Stimulated activated CD8-positive, alpha-beta memory T cell treated with anti-CD3 and anti-CD28 coated beads, Interleukin-15, amount 100 ng/mL, for 24 hours (primary cell): Measurements from ENCODE around the gene VSTM1.
"Not testable (repeated sequence)": the region's sequence is repeated elsewhere in the genome, so short reads cannot be mapped to it uniquely, and the experiment has no call there.

Source experiments
- DNase-seq: peaks from one replicate; pipeline ENCODE4 v3.0.0-alpha.2; 2020; ENCODE audit warnings: low read depth

VSTM1 gene, protein sequence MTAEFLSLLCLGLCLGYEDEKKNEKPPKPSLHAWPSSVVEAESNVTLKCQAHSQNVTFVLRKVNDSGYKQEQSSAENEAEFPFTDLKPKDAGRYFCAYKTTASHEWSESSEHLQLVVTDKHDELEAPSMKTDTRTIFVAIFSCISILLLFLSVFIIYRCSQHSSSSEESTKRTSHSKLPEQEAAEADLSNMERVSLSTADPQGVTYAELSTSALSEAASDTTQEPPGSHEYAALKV

DNA sequence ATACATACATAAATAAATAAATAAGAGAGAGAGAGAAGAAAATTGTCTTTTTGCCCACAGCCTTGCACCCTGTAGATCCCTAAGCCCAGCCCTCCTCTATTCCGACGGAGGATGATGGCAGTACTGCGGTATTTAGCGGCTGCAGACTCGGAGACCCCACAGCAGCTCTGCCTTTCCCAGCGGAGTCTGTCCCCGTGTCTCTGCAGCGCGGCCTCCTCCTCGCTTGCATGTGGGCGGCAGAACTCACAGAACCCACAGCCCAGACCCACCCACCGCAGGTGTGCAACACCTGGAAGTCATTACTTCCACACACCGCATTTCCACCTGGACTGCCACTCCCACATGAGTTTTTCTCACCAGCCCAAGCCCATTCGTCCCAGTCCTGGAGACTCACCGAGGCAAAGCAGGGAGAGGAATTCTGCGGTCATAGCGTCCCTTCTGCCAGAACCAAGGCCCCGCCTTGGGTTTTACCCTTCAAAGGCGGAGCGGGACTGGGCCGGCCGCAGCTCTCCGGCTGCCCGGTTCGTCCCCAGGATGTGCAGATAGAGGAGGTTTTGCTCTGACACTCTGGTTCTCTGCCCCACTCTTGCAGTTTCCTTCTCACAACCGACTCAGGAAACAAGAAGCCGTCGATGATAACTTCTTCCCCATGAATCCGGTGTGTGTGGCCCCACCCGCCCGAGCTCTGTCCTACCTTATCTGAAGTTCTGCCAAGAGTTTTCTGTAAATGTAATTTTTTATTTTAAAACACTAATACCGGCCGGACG is at the start of gene VSTM1:
VSTM1 (minus strand) TSS at position 548 of the 767 bp plus-strand sequence; CDS start at position 428, 120 bp downstream.
- DNase-seq = no peak

DNA sequence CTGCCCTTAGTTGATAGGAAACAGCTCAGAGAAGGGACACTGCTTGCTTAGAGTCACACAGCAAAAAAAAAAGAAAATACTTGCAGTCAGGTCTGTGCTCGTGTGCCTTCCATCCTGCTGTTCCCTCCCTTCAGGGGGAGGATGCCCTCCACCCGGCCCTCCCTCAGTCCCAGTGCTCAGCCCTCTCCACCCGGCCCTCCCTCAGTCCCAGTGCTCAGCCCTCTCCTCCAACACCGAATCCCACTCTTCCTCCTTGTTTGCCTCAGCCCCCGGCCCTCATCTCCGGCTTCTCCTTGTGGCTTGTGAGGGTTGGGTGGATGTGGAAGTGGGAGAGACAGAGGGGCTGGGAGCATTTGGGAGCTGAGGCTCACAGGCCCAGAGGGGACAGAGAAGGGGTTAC is 46.0 kb upstream of the VSTM1 start:
- no peak for DNase-seq

DNA sequence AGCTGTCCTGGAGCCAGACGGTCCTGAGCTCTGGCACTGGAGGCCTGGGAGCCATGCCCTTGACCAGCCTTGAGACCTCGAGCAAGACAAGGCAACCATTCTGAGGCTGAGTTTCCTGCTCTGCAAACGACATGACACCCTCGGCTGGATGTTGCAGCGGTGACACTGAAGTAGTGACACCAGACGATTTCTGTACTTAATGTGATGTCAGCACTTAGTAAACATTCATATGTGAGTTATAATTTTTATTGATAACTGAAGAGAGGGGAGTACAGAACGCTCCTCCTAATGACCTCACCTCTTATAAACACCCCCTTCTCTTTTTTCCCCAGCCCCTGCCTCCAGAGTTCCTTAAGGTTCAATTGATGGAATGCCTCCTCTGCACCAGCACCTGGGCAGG is 44.8 kb upstream of the VSTM1 start:
- no peak for DNase-seq

DNA sequence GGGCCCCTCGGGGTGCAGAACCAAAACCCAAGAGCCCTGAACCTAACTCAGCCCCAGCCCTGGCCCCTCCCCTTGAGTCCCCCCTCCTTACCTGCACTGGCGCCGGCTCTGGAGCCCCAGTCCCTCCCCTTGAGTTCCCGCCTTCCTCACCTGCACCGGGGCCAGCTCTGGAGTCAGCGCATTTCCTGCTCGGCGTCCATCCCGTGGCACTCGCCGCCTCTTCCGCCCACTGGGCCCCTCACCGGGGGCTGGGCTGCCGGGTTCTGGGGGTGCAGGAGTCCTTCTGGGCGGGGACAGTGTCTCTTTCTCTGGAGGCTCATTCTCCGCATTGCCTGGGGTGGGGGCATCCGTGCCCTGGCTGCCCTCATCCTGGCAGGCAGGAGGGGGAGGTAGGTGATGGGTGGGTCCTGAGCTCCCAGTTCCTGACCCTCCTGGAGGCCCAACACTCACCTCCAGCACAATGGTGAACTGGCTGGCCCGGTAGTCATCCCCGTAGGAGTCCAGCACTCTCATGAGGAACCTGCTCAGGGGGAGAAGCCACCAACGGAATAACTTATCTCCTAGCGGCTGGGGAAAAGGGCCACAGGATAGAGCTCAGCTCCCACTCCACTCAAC is 44.3 kb upstream of the VSTM1 start:
- DNase-seq = no peak

DNA sequence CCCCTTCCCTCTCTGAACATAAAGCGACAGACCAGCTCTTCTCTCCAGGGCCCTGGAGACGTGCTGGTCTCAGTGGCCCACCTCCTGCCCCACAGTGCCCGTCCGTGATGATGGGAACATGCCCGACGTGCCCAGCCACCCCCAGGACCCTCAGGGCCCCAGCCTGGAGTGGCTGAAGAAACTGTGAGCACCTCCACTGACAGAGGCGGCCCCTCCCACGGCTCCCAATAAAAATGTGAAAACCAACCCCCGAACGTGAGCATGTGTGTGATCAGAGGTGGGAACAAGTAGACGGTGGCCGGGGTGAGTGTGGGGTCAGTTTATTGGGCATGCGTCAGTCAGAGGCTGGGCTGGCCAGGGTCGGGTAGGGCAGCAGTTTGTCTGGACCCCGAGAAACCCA is 43.0 kb upstream of the VSTM1 start:
- DNase-seq = no peak

DNA sequence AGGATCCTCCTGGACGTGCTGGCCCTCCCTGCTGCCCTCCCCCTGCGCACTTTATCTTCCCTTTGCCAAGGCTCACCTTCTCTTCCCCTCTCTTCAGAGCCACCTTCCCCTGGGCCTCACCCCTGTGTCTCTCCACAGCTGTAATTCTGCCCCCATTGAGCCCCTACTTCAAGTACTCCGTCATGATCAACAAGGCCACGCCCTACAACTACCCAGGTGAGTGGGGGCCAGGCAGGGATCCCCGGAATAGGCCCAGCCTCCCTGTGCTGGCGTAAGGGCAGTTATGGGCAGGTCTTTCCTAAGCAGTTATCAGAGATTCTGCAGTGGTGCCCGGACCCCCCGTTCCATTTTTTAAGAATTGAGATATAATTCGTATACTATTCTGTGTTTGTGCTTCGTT is 42.1 kb upstream of the VSTM1 start:
- DNase-seq = no peak

DNA sequence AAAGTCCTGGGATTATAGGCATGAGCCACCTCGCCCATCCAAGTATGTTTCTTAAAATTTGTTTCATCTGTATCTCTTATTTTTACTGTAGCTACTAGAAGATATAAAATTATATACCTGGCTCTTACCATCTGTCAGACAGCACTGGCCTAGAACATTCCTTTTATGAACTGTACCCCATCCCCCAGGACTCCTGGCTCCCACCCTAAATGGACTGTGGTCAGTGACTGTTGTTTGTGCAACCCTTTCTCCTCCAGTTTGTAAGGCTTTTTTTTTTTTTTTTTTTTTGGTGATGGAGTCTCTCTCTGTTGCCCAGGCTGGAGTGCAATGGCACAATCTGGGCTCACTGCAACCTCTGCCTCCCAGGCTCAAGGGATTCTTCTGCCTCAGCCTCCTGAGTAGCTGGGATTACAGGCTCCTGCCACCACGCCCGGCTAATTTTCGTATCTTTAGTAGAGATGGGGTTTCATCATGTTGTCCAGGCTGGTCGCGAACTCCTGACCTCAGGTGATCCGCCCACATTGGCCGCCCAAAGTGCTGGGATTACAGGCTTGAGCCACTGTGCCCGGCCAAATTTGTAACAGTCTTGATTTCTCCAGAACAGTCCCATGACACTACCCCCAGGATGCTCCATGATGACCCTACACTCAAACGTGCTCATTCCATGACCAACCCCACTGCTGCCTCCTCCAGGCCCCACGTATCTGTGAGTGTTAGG is 41.5 kb upstream of the VSTM1 start:
- DNase-seq = no peak

DNA sequence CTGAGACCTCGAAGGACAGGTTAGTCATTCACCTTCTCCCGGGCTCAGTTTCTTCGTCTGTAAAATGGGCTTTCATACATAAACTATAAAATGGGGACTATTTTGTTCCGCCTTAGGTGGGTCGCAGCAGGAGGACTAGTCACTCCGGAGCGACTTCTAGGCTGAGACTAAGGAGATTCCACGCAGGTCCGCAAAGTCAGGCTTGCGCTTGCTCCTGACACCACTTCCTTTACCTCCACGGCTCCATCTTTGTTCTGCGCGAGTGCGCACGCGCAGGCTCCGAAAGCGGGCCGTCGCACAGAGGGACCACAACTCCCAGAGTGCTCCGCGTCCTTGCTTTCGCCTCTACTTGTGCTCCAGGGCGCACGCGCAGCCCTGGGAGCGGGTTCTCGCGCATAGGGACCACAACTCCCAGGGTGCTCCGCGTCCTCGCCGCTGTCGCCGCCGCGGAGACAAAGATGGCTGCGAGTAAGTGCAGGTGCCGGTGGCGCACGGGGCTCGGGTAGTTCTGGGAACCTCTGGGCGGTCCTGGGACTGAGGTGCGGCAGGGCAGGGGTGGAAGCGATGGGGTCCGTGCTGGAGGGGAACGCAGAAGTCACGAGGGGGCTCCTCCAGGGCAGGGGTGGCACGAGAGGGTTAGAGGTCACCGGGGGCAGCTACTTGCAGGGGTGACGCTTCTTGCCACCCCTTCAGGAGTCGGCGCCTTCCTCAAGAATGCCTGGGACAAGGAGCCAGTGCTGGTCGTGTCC is 38.9 kb upstream of the VSTM1 start, which contains the start of gene NDUFA3:
NDUFA3 (plus strand) TSS at position 435 of the 749 bp plus-strand sequence; CDS start at position 459, 24 bp downstream.
- peak; percentile 96 for DNase-seq

DNA sequence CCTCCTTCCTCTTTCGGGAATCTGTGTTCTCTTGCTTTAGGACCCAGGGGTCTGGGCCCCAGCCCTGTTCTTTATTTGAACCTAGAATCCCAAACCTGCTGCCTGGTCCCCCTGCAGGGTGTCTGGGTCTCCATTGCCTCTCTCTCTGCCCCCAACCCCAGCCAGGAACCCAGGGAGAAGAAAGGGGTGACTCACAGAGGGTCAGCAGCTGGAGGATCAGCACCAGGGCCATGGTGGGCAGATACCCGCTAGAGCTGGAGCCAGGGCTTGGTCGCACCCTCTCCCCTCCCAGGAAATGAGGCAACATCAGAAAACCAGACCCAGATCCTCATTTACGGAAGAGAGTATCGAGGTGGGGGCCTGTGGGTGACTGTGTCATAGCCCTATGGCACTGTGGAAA is 36.9 kb upstream of the VSTM1 start, which contains the start of gene OSCAR:
OSCAR (minus strand) TSS at position 243 of the 400 bp plus-strand sequence; CDS start at position 232, 11 bp downstream.
- no peak for DNase-seq

DNA sequence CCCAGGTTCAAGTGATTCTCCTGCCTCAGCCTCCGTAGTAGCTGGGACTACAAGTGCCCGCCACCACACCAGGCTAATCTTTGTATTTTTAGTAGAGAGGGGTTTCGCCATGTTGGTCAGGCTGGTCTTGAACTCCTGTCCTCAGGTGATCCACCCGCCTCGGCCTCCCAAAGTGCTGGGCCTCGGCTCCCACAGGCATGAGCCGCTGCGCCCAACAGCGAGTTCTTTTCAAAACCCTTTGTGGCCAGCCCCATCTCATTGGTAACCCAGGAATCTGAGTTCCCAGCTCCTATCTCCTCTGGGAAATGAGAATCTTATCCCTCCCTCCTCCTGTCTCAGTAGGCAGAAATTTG is 36.2 kb upstream of the VSTM1 start:
- not testable (repeated sequence) for DNase-seq

DNA sequence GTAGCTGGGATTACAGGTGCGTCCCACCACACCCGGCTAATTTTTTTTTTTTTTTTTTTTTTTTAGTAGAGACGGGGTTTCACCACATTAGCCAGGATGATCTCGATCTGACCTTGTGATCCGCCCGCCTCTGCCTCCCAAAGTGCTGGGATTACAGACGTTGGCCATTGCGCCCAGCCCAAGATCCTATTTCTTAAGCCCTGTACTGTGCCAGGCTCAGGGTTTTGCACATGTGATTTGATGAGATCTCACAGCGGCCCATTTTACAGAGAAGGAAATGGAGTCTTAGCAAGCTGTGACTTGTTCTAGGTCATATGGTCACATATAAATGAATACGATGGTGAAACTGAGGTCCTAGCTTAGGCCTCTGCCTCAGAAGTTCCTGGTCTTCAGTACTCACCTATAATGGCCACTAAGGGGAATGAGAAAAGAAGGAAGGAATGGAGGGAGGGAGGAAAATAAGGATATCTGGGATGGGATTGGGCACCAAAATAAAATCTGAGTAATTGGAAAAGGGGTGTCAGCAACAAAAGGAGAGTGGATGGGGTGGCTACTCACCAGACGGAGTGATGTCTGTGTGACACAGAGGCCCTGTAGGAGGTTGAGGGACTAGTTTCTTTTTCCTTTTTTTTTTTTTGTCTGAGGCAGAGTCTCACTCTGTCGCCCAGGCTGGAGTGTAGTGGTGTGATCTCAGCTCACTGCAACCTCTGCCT is 35.6 kb upstream of the VSTM1 start:
- no peak for DNase-seq

DNA sequence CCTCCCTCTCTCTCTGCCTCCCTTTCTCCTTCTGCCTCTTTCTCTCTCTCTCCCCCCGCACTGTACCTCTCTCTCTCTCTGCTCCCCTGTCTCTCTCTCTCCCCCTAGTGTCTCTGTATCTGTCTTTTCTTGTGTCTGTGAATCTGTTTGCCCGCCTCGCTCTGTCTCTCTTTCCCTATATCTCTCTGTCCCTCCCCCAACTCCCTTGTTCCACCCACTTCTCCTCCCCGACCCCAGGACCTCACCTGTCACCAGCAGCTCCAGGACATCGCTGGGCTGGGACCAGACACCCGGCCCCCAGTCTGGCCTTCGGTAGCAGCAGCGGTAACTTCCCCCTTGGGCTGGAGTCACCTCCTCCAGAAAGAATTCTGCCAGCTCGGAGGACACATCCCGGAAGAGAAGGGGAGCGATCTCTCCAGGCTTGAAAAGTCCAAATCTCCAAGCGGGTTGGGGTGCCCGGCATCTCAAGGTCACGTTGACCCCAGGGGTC is 33.0 kb upstream of the VSTM1 start:
- DNase-seq = no peak

DNA sequence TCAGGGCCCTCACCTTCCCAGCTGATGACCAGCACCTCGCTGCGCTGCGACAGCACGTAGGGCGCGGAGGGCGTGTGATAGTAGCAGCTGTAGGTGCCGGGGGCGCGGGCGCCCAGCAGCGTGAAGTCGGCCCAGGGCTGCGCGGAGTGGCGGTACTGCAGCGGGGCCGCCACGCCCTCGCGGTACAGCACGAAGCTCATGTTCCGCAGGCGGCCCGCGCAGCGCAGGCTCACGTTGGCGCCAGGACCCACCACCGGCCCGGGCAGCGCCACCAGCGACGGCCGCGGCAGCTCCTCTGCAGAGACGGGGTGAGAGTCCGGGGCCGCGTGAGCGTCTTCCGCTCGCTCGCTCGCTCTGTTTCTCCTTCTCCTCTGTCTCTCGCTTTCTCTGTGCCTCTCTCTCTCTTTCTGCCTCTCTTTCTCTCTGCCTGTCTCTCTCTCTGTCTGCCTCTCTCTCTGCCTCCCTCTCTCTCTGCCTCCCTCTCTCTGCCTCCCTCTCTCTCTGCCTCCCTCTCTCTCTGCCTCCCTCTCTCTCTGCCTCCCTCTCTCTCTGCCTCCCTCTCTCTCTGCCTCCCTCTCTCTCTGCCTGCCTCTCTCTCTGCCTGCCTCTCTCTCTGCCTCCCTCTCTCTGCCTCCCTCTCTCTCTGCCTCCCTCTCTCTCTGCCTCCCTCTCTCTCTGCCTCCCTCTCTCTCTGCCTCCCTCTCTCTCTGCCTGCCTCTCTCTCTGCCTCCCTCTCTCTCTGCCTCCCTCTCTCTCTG is 32.3 kb upstream of the VSTM1 start:
- DNase-seq = not testable (repeated sequence)

DNA sequence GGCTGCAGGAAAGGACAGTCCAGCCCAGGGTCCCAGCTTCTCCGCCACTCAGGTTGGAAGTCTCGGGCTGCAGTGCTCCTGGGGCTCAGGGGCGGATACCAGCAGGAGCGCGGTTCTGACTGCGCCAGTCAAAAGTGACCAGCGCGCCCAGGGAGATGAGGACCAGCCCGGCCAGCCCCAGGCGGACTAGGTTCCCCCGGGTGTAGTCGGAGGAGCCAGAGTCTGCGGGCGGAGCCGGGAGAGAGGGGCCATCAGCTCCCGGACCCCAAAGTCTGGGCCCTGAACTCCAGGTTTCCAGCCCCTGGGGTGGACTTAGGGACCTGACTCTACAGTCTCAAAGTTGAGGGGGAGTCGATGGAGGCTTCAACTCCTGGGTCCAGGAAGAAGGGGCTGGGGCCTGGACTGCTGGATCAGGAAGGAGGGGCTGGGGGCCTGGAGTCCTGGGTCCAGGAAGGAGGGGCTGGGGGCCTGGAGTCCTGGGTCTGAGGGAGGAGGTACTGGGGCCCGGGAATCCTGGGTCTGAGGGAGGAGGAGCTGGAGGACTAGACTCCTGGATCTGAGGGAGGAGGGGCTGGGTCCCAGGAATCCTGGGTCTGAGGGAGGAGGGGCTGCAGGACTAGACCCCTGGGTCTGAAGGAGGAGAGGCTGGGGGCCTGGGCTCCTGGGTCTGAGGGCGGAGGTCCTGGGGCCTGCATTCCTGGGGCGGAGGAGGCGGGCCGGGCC is 31.6 kb upstream of the VSTM1 start:
- DNase-seq = no peak

DNA sequence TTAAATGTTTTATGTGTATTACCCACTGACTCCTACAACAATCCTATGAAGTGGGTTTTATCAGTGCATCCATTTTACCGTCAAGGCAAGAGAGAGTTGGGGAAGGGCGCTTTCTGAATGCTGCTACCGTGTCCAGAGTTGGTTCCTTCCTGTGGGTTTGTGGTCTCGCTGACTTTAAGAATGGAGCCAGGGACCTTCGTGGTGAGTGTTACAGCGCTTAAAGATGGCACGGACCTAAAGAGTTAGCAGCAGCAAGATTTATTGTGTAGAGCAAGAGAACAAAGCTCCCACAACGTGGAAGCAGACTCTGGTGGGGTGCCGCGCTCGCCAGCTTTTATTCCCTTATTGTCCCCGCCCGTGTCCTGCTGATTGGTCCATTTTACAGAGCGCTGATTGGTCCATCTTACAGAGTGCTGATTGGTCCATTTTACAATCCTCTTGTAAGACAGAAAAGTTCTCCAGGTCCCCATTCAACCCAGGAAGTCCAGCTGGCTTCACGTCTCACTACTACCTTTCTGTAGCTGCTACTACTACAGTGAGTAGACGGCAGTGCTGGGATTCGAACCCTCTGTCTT is 30.8 kb upstream of the VSTM1 start:
- no peak for DNase-seq

DNA sequence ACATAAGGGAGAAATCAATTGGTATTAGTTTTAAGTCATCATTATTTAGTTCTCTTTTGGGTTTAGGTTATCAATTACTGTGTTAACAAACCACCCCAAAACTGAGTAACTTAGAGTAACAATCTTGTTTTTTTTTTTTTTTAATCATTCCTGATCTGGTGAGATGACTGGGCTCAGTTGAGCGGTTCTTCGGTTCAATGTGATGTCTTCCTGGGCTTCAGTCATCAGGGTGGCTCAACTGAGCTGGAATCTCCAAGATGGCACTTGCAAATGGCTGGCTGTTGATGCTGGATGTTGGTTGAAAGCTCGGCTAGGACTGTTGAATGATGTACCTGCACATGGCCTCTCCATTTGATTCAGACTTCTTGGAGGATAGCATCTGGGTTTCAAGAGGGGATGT is 20.7 kb upstream of the VSTM1 start:
- DNase-seq = no peak

DNA sequence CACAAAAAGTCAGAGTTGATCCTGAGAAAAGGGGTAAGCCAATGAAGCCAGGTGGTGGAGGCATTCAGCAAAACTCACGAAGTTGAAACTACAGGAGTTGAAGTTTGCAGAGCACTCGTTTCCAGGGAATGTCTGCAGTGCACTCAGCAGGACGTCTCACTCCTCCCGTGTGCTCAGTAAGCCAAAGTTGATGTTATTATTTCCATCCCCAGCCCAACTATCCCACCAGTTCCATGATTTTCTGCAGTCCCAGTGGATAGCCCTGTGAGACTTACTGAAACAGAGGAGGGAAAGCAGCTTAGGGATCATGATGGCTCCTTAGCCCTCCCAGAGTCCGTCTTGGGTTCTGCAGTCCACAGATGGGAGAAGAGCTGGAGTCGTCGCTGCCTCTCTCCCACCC is 17.3 kb upstream of the VSTM1 start, which contains the start of gene TARM1:
TARM1 (minus strand) TSS at position 334 of the 400 bp plus-strand sequence; CDS start at position 309, 25 bp downstream.
- no peak for DNase-seq

DNA sequence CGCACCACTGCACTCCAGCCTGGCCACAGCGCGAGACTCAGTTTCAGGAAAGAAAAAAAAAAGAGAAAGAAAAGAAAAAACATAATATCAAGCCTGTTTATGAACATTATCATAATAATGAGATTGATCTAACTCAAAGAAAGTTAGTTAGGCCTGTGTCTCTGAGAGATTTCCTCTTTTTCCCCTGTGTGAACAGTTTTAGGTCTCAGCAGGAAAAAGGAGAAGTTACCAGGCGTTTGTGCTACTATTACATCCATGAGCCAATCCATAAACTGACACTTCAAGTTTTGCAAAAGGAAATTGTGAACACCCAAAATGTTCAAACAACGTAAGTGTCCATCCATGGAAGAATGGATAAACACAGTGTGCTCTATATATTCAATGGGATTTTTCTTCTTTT is 13.6 kb upstream of the VSTM1 start:
- no peak for DNase-seq

DNA sequence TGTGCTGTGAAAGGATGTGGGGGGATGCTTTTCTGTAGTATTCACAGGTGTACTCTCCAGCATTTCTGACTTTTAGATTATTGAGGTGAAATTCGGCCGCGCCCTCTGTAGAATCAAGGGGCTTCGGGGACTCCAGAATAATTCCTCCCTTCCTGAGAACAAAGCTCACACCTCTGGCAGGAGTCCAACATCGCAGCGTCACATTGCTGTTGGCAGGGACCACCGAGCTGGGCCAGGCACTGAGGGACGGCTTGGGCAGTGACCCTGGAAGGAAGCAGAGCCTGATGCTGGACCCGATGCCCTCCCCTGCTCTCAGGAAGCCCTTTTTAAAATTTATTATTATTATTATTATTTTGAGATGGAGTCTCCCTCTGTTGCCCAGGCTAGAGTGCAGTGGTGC is 11.2 kb upstream of the VSTM1 start:
- no peak for DNase-seq
